ENCODE results near the gene DRAP1. TPM values are rescaled to one million over a fixed set of nuclear protein-coding genes. Genes with fewer than 3 reads are reported as not detected.

Gene DRAP1
- total RNA-seq, 1 experiment from 2014 or later: 581 TPM

- BruUV-seq (replicated peaks): no TSS peak
- ATAC-seq (peak; percentile 45), DNase-seq (ENCODE audit: low read depth, low spot score) (no peak)
- Histone ChIP-seq H3K27ac (ENCODE audit: low read length) (peak within 1 kb of the TSS; percentile 98), H3K9me3 (ENCODE audit: control insufficient read depth, insufficient read depth, low read depth, low read length) (no peaks in the 10 kb centered on the region), H3K4me1 (ENCODE audit: control insufficient read depth, insufficient read depth, low read length) (peaks cover 67% of the 10 kb centered on the region), H3K27me3 (ENCODE audit: control insufficient read depth, insufficient read depth, low read length) (no peaks in the 10 kb centered on the region), H3K4me3 (ENCODE audit: low read depth in 2 of 2, low read length in 2 of 2) (peak within 1 kb of the TSS; percentile 88 to 93), H3K36me3 (ENCODE audit: control insufficient read depth, insufficient read depth, low read length) (no peaks in the 10 kb centered on the region; the same call in 1 of the 2 replicates)
- ChIA-PET POLR2A (interaction anchor here (0.5 to 2.2 kb wide), 13 partner anchors 9 to 163 kb away, joined by 3 to 13 read pairs (median 4); partner anchors contain the start of genes FOSL1 and MUS81), CTCF (interaction anchor here (0.6 to 2.4 kb wide), 6 partner anchors 22 to 232 kb away, joined by 3 to 10 read pairs (median 4); partner anchors contain the start of gene MUS81)
- intact Hi-C loops (cut with micrococcal nuclease; ENCODE audit: unreplicated experiment): no loop called here
- in situ Hi-C loops (cut with HindIII; ENCODE audit: low pct_unique_long_range_greater_than_20kb, low sequenced_read_pairs): no loop called here
- peak; percentile 0; the same call in 1 of the 2 replicates for TF ChIP-seq TCF7L2 (IDR thresholded peaks at IDR 0.05; ENCODE audit: low read depth, low read length)
- TF ChIP-seq POLR2AphosphoS5 (IDR thresholded peaks at IDR 0.05; ENCODE audit: low read depth, low read length): peak; percentile 76
- peak; percentile 86 for TF ChIP-seq SIN3A (IDR thresholded peaks at IDR 0.05; ENCODE audit: borderline replicate concordance, insufficient read depth, low read depth, low read length)
- no peak for TF ChIP-seq REST (IDR thresholded peaks at IDR 0.05; ENCODE audit: insufficient read depth in 1 of 2, low read depth in 2 of 2, low read length in 1 of 2)
- TF ChIP-seq CTCF (IDR thresholded peaks at IDR 0.05): peak; percentile 36
Observed at GRCh38 chr11:65890324-65891218, 28.7 kb upstream of the DRAP1 start, which contains the start of gene CCDC85B. TSS of gene CCDC85B (plus strand) at chr11:65890673. CDS start at chr11:65890784, 111 bp downstream.

- Histone ChIP-seq H3K27ac (ENCODE audit: low read length) (peak overlapping the region; percentile 87), H3K9me3 (ENCODE audit: control insufficient read depth, insufficient read depth, low read depth, low read length) (no peaks in the 10 kb centered on the region), H3K36me3 (ENCODE audit: control insufficient read depth, insufficient read depth, low read length) (no peaks in the 10 kb centered on the region; the same call in 1 of the 2 replicates), H3K4me3 (ENCODE audit: low read depth in 2 of 2, low read length in 2 of 2) (peak overlapping the region; percentile 88 to 93), H3K27me3 (ENCODE audit: control insufficient read depth, insufficient read depth, low read length) (no peaks in the 10 kb centered on the region), H3K4me1 (ENCODE audit: control insufficient read depth, insufficient read depth, low read length) (peaks cover 71% of the 10 kb centered on the region)
- intact Hi-C loops (cut with micrococcal nuclease; ENCODE audit: unreplicated experiment) (no loop called here), in situ Hi-C loops (cut with HindIII; ENCODE audit: low pct_unique_long_range_greater_than_20kb, low sequenced_read_pairs) (no loop called here)
- TF ChIP-seq CTCF (IDR thresholded peaks at IDR 0.05) (peak; percentile 84), POLR2AphosphoS5 (IDR thresholded peaks at IDR 0.05; ENCODE audit: low read depth, low read length) (peak; percentile 96), REST (IDR thresholded peaks at IDR 0.05; ENCODE audit: insufficient read depth in 1 of 2, low read depth in 2 of 2, low read length in 1 of 2) (peak in 1 of 2 experiments; percentile 72; a peak in 1 of 4 replicates), SIN3A (IDR thresholded peaks at IDR 0.05; ENCODE audit: borderline replicate concordance, insufficient read depth, low read depth, low read length) (peak; percentile 95), TCF7L2 (IDR thresholded peaks at IDR 0.05; ENCODE audit: low read depth, low read length) (no peak)
- peak; percentile 20 for ATAC-seq
- no peak for DNase-seq (ENCODE audit: low read depth, low spot score)
- POLR2A ChIA-PET: interaction anchor here (0.5 to 2.2 kb wide), 6 partner anchors 15 to 1490 kb away, joined by 3 to 8 read pairs (median 4); no protein-coding TSS in a partner anchor
- BruUV-seq (replicated peaks): TSS peak; percentile 95
- CTCF ChIA-PET: interaction anchor here (0.9 to 1.1 kb wide), 3 partner anchors 21 to 180 kb away, joined by 3 read pairs; no protein-coding TSS in a partner anchor
Observed at GRCh38 chr11:65891219-65892136, 27.7 kb upstream of the DRAP1 start.

Measured in Panc1 (cell line).